ELR (cell line): ENCODE measurements around the gene CATSPERZ.

Source experiments
- DNase-seq: peaks from one replicate; pipeline ENCODE4 v3.0.0-alpha.2; 2015; ENCODE audit warnings: low read depth

The CATSPERZ gene

DNA sequence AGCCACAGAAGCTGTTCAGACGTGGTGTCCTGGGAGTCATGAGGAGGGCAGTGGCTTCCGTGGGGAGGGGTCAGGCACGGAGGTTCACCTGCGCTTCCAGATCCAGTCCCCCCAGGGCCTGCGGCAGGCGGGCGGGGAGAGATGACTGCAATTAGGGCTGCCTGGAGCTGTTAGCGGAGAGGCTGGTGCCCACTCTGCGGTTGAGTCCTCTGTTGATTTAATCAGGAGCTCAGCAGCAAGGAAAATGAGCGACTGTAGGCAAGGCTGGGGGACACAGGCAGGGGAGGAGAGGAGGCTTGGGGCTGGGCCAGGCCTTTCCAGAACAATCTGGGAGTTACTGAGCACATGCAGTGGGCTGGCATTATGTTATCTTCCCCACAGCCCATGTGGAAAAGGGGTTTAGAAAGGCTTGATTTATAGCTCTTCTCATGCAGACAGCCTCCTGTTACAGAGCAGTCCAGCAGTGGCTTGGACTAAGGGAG lies 35.7 kb upstream of the CATSPERZ start:
- DNase-seq = no peak

GRCh38 chr11:64265176-64266160 lies 34.7 kb upstream of the CATSPERZ start:
- DNase-seq = no peak

GRCh38 chr11:64266339-64266738 lies 33.8 kb upstream of the CATSPERZ start:
- DNase-seq = peak; percentile 88

DNA sequence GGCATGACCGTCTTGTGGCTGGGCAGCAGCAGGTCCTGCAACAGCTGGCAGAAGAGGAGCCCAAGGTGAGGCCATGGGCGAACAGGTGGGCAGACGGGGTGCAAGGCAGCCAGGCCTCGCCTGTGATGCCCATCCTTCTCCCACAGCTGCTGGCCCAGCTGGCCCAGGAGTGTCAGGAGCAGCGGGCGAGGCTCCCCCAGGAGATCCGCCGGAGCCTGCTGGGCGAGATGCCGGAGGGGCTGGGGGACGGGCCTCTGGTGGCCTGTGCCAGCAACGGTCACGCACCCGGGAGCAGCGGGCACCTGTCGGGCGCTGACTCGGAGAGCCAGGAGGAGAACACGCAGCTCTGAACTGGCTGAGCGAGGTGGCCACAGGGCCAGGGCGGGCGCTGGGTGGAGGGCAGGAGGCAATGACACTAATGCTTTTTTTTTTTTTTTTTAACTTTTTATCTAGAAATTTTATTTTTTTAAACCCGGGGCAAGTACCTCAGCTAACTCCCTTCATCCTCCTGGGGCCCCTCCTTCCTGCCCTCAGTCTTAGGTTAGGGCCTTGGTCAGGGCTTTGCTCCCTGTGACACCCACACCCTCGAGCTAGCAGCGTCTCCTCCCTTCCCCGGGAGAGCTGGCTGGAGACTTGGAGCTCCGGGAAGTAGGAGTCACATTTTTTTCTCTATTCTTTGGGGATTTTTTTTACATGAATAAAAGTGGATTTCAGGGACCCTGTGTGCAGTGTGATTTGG lies 32.8 kb upstream of the CATSPERZ start:
- no peak for DNase-seq

- DNase-seq = peak; percentile 55
Measured at GRCh38 chr11:64268025-64268892, 31.9 kb upstream of the CATSPERZ start.

DNA sequence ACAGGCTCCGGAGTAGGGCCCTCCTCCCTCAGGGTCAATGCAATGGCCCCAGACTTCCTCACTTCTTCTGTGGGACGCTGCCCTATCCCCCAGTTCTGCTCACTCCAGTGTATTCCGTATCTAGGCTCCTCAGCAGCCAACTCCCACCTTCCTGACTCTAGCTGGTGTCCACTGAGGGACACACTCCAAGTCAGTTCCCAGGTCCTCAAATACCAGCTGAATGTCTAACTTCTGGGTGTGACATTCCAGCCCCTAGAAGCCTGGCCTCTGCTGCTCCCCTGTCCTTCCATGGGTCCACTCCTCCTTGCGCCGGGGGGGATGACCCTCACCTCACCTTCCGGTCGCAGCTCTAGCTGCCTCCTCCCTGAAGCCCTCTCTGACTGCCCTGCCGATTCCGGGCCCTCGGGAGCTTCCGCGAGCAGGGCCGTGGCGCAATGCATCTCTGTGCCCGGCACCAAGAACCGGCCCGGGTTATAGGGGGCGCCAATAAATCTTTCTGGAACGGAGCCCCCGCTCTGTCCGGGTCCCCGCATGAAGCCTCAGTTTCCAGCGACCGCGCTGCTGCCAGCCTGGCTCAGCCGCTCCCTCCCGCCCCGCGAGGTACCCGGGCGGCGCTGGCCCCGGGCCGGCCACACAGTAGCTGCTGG lies 31.1 kb upstream of the CATSPERZ start:
- peak; percentile 78 for DNase-seq

DNA sequence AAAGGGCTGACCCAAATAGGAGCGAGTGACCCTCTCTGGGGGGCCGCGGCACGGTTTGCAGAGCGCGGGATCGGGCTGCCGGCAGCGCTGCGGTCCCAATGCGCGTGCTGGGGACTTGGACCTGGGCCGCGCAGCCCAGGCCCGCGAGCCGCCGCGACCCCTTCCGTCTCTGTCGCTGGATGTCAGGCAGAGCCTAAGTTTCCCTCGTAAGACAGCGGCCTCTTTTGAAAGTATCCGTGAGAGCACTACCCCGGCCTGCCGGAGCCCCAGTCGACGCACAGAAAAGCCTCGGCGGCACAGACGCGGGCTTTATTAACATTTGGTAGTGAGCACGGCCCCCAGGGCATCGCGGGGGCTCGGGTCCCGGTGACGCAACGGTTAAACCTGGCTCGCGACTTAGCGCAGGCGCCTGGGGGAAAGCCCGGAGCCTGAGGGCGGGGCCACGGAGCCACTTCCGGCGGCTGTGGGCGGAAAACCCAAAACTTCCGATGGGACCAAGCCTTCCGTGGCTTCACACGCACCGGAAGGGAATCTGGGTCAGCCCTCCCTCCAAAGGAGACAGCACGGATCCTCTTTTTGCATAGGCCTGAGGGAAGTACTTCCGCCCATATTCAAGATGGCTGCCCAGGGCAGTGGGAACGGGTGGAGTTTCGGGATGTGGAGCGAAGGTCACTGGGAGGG lies 30.5 kb upstream of the CATSPERZ start:
- peak; percentile 100 for DNase-seq

GRCh38 chr11:64275031-64275800 lies 24.9 kb upstream of the CATSPERZ start:
- no peak for DNase-seq

DNA sequence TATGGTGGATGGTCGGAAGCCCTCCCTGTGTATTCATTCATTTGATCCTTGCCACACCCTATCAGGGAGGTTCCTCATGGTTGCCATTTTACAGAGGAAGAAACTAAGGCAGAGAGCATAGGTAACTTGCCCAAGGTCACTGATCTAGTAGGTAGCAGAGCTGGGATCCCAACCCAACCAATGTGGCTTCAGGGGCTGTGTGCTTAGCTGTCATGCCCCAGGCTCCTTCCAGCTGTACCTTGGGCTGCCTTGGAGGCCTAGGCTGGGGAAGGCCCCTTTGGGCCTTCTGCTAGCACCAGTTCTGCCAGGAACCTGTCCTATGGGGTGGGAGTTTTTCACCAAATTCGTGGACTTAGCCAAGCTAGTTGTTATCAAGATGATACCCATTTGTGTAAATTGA lies 24.3 kb upstream of the CATSPERZ start:
- DNase-seq = no peak

DNA sequence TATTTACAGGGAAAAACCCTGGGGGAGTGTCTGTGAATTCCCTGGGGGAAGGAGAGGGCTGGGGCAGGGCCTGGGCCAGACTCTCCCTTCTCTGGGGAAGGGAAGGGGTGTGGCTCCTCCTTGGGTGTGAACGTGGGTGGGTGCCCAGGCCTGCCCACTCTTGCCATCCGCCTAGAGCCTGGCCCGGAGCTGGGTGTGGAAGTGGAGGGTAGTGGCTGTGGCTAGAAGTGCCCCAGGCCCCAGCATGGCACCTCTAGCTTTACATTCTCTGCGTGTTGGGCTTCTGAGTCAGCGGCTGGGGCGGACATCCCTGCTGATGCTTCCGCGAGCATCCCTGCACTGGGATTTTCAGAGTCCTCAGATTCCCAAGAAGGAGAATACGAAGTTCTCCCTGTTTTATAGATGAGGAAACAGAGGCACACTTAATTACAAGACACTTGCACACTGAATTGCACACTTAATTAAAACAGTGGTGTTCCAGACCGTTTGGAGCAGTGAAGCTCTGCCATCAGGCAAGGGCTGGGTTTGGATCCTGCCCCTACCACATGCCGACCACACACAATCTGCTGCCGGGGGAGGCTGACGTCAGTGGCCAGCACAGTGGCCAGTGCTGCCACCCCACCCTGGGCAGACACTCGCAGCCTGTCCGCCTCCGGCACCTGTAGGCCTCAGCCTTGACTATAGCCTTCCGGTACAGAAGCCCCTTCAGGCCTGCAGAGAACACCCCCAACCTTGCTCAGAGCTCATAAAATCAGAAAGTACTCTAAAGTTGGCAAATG lies 23.3 kb upstream of the CATSPERZ start:
- peak; percentile 93 for DNase-seq

- no peak for DNase-seq
Measured at GRCh38 chr11:64278576-64279190, 21.5 kb upstream of the CATSPERZ start.

- DNase-seq = no peak
Measured at GRCh38 chr11:64281957-64282770, 18.0 kb upstream of the CATSPERZ start.

GRCh38 chr11:64283092-64283491 lies 17.1 kb upstream of the CATSPERZ start:
- DNase-seq = no peak

- DNase-seq = peak; percentile 95
Measured at GRCh38 chr11:64284048-64284961, 15.9 kb upstream of the CATSPERZ start, which contains the start of gene BAD. Gene BAD (minus strand): TSS chr11:64284665. CDS start chr11:64284368, 297 bp downstream.

DNA sequence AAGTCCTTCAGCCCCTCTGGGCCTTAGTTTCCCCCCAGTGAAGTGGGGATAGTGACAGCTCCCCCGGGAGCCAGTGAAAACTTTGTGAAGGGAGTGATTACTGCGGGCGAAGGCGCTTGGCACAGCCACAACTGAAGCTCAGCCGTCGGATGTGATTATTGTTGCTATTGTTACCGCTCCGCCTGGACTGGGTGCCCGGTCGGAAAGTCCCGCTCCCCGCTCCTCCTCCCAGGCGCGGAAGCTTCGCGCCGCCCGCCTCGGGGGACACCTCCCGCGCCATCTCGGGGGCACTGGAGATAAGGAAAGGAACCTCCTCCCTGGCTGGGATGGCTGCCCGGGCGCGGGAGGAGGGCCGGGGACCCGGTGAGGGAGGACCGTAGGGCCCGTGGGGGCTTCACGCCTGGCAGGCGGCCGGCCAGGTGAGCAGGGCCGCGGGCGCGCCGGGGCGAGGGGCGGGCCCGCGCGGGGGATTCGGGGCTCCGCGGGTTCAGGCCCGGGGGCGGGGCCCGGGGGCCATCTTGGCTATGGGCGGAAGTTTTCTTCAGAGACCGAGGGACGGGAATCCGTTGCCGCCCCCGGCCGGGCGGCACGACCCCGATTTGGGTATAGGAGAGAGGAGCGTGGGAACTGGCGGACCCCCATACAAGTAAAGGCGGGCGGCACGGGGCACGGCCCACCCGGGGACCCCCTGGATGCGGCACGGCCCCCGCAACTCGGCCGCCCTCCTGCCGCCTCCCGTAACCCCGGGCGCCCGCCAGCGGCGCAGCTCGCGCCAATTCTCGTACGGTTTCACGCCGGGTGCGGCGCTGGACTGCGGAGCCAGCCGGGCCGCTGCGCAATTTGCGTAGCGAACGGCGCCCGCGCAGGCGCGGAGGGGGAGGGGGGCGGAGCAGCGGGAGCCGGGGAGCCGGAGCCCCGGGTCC lies 14.9 kb upstream of the CATSPERZ start, which contains the start of gene GPR137:
GPR137 (plus strand) TSS at position 887 of the 923 bp plus-strand sequence. CDS start 677 bp downstream, outside the sequence.
- peak; percentile 80 for DNase-seq
